Neural cell (in vitro differentiated cells): Measurements from ENCODE around the gene IL1RAP. TPM values are rescaled to one million over a fixed set of nuclear protein-coding genes. Genes with fewer than 3 reads are reported as not detected.

ENCODE experiments used
- H2AFZ ChIP-seq: fragments of 200-600, 300-800 bp; sonication (generic), shearing (Covaris generic); 2 replicates; pipeline ENCODE4 v1.6.0; 2014; ENCODE audit warnings: low read depth, mild to moderate bottlenecking, antibody characterized with exemption, low read length, moderate library complexity
- H3F3A ChIP-seq: fragments of 200-600 bp; shearing (Covaris generic); 2 replicates; pipeline ENCODE4 v1.6.1; 2016; ENCODE audit warnings: mild to moderate bottlenecking, moderate library complexity, mixed read lengths, antibody characterized with exemption, low read length; ENCODE audit not compliant: insufficient read depth, poor library complexity, severe bottlenecking
- H3K27ac ChIP-seq: fragments of 200-600, 300-800 bp; sonication (generic), shearing (Covaris generic); 2 replicates; pipeline ENCODE4 v1.5.1; 2014; ENCODE audit warnings: mild to moderate bottlenecking, low read length, moderate library complexity
- H3K27me3 ChIP-seq: fragments of 300-800, 200-600 bp; sonication (generic), shearing (Covaris generic); 2 replicates; pipeline ENCODE4 v1.6.0; 2014; ENCODE audit warnings: mild to moderate bottlenecking, low read depth, low read length, moderate library complexity; ENCODE audit not compliant: insufficient read depth
- H3K36me3 ChIP-seq: fragments of 300-800, 200-600 bp; sonication (generic), shearing (Covaris generic); 2 replicates; pipeline ENCODE4 v1.5.1; 2014; ENCODE audit warnings: mild to moderate bottlenecking, antibody characterized with exemption, low read length, moderate library complexity; ENCODE audit not compliant: insufficient read depth
- H3K4me2 ChIP-seq: fragments of 300-800, 200-600 bp; sonication (generic), shearing (Covaris generic); 2 replicates; pipeline ENCODE4 v1.6.0; 2014; ENCODE audit warnings: mild to moderate bottlenecking, low read length
- H3K4me3 ChIP-seq: fragments of 300-800, 200-600 bp; sonication (generic), shearing (Covaris generic); 2 replicates; pipeline ENCODE4 v1.5.1; 2014; ENCODE audit warnings: mild to moderate bottlenecking, low read length, moderate library complexity
- H3K79me2 ChIP-seq: fragments of 200-600 bp; shearing (Covaris generic); replicated peaks from 2 replicates; pipeline ENCODE4 v1.6.0; 2014; ENCODE audit warnings: mild to moderate bottlenecking, low read length, moderate library complexity; ENCODE audit not compliant: insufficient read depth
- H3K9ac ChIP-seq: fragments of 300-800, 200-600 bp; sonication (generic), shearing (Covaris generic); 2 replicates; pipeline ENCODE4 v1.6.1; 2016; ENCODE audit warnings: mild to moderate bottlenecking, low read length, mixed read lengths
- H3K9me2 ChIP-seq: fragments of 200-600 bp; shearing (Covaris generic); 2 replicates; pipeline ENCODE4 v1.6.1; 2016; ENCODE audit warnings: mild to moderate bottlenecking, low read length, mixed read lengths; ENCODE audit not compliant: insufficient read depth
- H3K9me3 ChIP-seq: fragments of 200-600, 300-800 bp; sonication (generic), shearing (Covaris generic); 2 replicates; pipeline ENCODE4 v1.6.1; 2016; ENCODE audit warnings: mild to moderate bottlenecking, mixed run types, low read length, moderate library complexity, mixed read lengths
- H4K20me1 ChIP-seq: fragments of 200-600 bp; shearing (Covaris generic); 2 replicates; pipeline ENCODE4 v1.6.1; 2016; ENCODE audit warnings: mild to moderate bottlenecking, mixed run types; ENCODE audit not compliant: insufficient read depth
- EP300 ChIP-seq: fragments of 450-650 bp; conservative IDR thresholded peaks from 2 replicates; pipeline ENCODE4 v1.6.1; 2014; ENCODE audit warnings: antibody characterized with exemption, mild to moderate bottlenecking, moderate library complexity; ENCODE audit not compliant: poor library complexity, severe bottlenecking
- EZH2 ChIP-seq: fragments of 200-600, 300-800 bp; shearing (Covaris generic), sonication (generic); IDR thresholded peaks from 2 replicates; pipeline ENCODE4 v1.6.1; 2014; ENCODE audit warnings: antibody characterized with exemption, low read length, borderline replicate concordance, mild to moderate bottlenecking; ENCODE audit not compliant: insufficient read depth, poor library complexity, severe bottlenecking
- MXI1 ChIP-seq: fragments of 450-650 bp; conservative IDR thresholded peaks from 2 replicates; pipeline ENCODE4 v1.6.1; 2014; ENCODE audit warnings: antibody characterized with exemption, mild to moderate bottlenecking; ENCODE audit not compliant: poor library complexity, severe bottlenecking
- POLR2AphosphoS5 ChIP-seq: IDR thresholded peaks from 2 replicates; pipeline ENCODE4 v1.6.1; 2012
- RAD21 ChIP-seq: fragments of 450-650 bp; conservative IDR thresholded peaks from 2 replicates; pipeline ENCODE4 v1.6.1; 2014; ENCODE audit warnings: antibody characterized with exemption, mild to moderate bottlenecking, moderate library complexity
- SMC3 ChIP-seq: fragments of 450-650 bp; conservative IDR thresholded peaks from 2 replicates; pipeline ENCODE4 v1.6.1; 2014; ENCODE audit warnings: antibody characterized with exemption, mild to moderate bottlenecking, moderate library complexity; ENCODE audit not compliant: poor library complexity
- TAF1 ChIP-seq: IDR thresholded peaks from 2 replicates; pipeline ENCODE4 v1.6.1; 2012; ENCODE audit warnings: low read depth
- polyA plus RNA-seq: library from polyadenylated mRNA; depleted of rRNA; stranded (reverse); fragments of >200 nt; gene quantifications from 2 replicates; pipeline ENCODE4 v1.2.3, GENCODE V29; 2014
- TF ChIP-seq, protein P1 (sequence below): fragments of 450-650 bp; IDR thresholded peaks from 2 replicates; pipeline ENCODE4 v1.5.1; 2014; ENCODE audit warnings: antibody characterized with exemption, mild to moderate bottlenecking, moderate library complexity; ENCODE audit not compliant: poor library complexity, severe bottlenecking
- TF ChIP-seq, protein P2 (sequence below): IDR thresholded peaks from 2 replicates; pipeline ENCODE4 v1.6.1; 2012; ENCODE audit warnings: borderline replicate concordance

The IL1RAP gene
- polyA plus RNA-seq, 1 donor from 2014 or later = 24.6 TPM

DNA sequence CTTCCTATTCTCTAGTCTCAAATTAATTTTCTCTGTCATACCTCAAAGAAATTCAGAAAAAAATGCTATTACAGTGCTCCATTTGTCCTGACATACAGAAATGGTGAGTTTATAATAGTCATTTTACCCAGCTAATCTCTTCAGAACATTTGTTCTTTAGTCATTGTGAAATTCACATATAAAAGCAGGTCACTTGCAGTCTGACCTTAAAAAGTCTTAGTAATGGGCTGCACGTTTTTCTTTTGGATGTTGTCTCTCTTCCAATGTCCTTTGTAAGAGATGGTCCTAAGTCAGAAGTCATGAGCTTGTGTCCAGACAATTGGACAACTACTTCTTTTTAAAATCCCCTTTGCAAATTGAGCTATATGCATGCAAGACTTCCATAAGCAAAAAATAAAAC, 17.0 kb upstream of the IL1RAP start:
- H2AFZ ChIP-seq = no peak overlapping the region
- no peaks in the 10 kb centered on the region for H4K20me1 ChIP-seq
- H3K9ac ChIP-seq = peak overlapping the region; percentile 21
- no peaks in the 10 kb centered on the region for H3K9me3 ChIP-seq
- H3K9me2 ChIP-seq = no peaks in the 10 kb centered on the region
- H3K36me3 ChIP-seq = no peaks in the 10 kb centered on the region
- no peaks in the 10 kb centered on the region for H3K79me2 ChIP-seq
- H3K4me2 ChIP-seq = peak overlapping the region; percentile 31
- TF ChIP-seq RAD21 = no peak
- TF ChIP-seq SMC3 = no peak
- no peak for TF ChIP-seq POLR2AphosphoS5
- TF ChIP-seq, protein P1, sequence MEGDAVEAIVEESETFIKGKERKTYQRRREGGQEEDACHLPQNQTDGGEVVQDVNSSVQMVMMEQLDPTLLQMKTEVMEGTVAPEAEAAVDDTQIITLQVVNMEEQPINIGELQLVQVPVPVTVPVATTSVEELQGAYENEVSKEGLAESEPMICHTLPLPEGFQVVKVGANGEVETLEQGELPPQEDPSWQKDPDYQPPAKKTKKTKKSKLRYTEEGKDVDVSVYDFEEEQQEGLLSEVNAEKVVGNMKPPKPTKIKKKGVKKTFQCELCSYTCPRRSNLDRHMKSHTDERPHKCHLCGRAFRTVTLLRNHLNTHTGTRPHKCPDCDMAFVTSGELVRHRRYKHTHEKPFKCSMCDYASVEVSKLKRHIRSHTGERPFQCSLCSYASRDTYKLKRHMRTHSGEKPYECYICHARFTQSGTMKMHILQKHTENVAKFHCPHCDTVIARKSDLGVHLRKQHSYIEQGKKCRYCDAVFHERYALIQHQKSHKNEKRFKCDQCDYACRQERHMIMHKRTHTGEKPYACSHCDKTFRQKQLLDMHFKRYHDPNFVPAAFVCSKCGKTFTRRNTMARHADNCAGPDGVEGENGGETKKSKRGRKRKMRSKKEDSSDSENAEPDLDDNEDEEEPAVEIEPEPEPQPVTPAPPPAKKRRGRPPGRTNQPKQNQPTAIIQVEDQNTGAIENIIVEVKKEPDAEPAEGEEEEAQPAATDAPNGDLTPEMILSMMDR = no peak
- TF ChIP-seq TAF1 = no peak
- no peak for TF ChIP-seq EP300
- no peak for TF ChIP-seq EZH2
- TF ChIP-seq, protein P2, sequence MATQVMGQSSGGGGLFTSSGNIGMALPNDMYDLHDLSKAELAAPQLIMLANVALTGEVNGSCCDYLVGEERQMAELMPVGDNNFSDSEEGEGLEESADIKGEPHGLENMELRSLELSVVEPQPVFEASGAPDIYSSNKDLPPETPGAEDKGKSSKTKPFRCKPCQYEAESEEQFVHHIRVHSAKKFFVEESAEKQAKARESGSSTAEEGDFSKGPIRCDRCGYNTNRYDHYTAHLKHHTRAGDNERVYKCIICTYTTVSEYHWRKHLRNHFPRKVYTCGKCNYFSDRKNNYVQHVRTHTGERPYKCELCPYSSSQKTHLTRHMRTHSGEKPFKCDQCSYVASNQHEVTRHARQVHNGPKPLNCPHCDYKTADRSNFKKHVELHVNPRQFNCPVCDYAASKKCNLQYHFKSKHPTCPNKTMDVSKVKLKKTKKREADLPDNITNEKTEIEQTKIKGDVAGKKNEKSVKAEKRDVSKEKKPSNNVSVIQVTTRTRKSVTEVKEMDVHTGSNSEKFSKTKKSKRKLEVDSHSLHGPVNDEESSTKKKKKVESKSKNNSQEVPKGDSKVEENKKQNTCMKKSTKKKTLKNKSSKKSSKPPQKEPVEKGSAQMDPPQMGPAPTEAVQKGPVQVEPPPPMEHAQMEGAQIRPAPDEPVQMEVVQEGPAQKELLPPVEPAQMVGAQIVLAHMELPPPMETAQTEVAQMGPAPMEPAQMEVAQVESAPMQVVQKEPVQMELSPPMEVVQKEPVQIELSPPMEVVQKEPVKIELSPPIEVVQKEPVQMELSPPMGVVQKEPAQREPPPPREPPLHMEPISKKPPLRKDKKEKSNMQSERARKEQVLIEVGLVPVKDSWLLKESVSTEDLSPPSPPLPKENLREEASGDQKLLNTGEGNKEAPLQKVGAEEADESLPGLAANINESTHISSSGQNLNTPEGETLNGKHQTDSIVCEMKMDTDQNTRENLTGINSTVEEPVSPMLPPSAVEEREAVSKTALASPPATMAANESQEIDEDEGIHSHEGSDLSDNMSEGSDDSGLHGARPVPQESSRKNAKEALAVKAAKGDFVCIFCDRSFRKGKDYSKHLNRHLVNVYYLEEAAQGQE = no peak
- no peak for TF ChIP-seq MXI1
- H3K27me3 ChIP-seq = no peaks in the 10 kb centered on the region
- H3K4me3 ChIP-seq = peak overlapping the region; percentile 25
- peak overlapping the region; percentile 91 for H3K27ac ChIP-seq
- H3F3A ChIP-seq = no peaks in the 10 kb centered on the region

DNA sequence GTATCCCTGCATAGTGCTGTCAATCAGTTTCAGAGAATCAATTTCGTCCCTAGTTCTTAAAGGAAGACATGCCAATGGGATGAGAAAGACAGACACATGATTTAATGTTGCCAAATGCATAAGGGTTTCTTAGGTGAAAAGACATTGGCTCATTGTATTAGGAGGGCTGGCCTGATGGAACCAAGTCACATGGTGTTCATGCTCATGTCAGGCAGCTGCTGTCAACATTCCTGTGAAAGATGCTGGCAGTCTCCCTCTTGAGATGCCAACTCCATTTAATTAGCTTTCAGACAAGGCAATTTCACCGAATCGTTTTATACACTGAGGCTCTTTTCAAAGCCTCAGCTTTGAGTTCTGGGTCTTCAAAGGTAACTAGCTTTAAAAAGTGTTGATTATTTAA, 16.1 kb upstream of the IL1RAP start:
- Histone ChIP-seq H3F3A (no peaks in the 10 kb centered on the region), H3K9me3 (no peaks in the 10 kb centered on the region), H3K27ac (peak overlapping the region; percentile 91), H3K27me3 (no peaks in the 10 kb centered on the region), H2AFZ (no peak overlapping the region), H3K4me2 (peak overlapping the region; percentile 31), H3K79me2 (no peaks in the 10 kb centered on the region), H3K9ac (peak overlapping the region; percentile 46), H4K20me1 (no peaks in the 10 kb centered on the region), H3K36me3 (no peaks in the 10 kb centered on the region), H3K9me2 (no peaks in the 10 kb centered on the region), H3K4me3 (peak overlapping the region; percentile 48)
- TF ChIP-seq, protein P2 = peak; percentile 17
- TF ChIP-seq POLR2AphosphoS5 (peak; percentile 89), EP300 (peak; percentile 97), RAD21 (no peak), SMC3 (no peak), EZH2 (no peak), TAF1 (no peak), MXI1 (no peak)
- TF ChIP-seq, protein P1 = no peak
